Choroid plexus epithelial cell (primary cell): ENCODE data around the gene METTL22.
A peak's percentile ranks its signal among the peaks of the same experiment; 100 is the strongest.

ENCODE experiments used
- DNase-seq: peaks from one replicate; pipeline ENCODE4 v3.0.0-alpha.2; 2010; ENCODE audit warnings: low read depth
- H3K4me3 ChIP-seq: 2 replicates; pipeline ENCODE4 v1.5.1; 2011; ENCODE audit warnings: low read depth, mild to moderate bottlenecking, control low read depth, low read length, moderate library complexity
- CTCF ChIP-seq: conservative IDR thresholded peaks from 2 replicates; pipeline ENCODE4 v1.5.1; 2011; ENCODE audit warnings: low read depth, mild to moderate bottlenecking, control low read depth, inconsistent platforms, low read length, moderate library complexity

METTL22 gene

GRCh38 chr16:8631818-8632465, 10.4 kb downstream of the METTL22 start:
- TF ChIP-seq CTCF = no peak
- no peak overlapping the region for H3K4me3 ChIP-seq

GRCh38 chr16:8632675-8633182, 11.2 kb downstream of the METTL22 start:
- no peak for DNase-seq
- no peak for TF ChIP-seq CTCF
- H3K4me3 ChIP-seq = no peak overlapping the region

More at GRCh38 chr16:8631818-8632465, 10.4 kb downstream of the METTL22 start:
- no peak for DNase-seq

GRCh38 chr16:8634991-8635736, 13.7 kb downstream of the METTL22 start:
- peak; percentile 98 for TF ChIP-seq CTCF
- peak; percentile 75 for DNase-seq
- no peak overlapping the region for H3K4me3 ChIP-seq

- no peak for DNase-seq
- no peak for TF ChIP-seq CTCF
- H3K4me3 ChIP-seq = no peak overlapping the region
These were observed 18.2 kb downstream of the METTL22 start for GRCh38 chr16:8639694-8640093.

GRCh38 chr16:8641671-8642070, 20.2 kb downstream of the METTL22 start:
- no peak for TF ChIP-seq CTCF
- no peak overlapping the region for H3K4me3 ChIP-seq
- no peak for DNase-seq

GRCh38 chr16:8642146-8642545, 20.6 kb downstream of the METTL22 start:
- no peak for DNase-seq
- TF ChIP-seq CTCF = no peak

More at GRCh38 chr16:8642146-8642545, 20.6 kb downstream of the METTL22 start:
- no peak overlapping the region for H3K4me3 ChIP-seq
